Measurements from ENCODE around the gene PPP2R5E.
"Not testable (repeated sequence)": the region's sequence is repeated elsewhere in the genome, so short reads cannot be mapped to it uniquely, and the experiment has no call there.

PPP2R5E gene

DNA sequence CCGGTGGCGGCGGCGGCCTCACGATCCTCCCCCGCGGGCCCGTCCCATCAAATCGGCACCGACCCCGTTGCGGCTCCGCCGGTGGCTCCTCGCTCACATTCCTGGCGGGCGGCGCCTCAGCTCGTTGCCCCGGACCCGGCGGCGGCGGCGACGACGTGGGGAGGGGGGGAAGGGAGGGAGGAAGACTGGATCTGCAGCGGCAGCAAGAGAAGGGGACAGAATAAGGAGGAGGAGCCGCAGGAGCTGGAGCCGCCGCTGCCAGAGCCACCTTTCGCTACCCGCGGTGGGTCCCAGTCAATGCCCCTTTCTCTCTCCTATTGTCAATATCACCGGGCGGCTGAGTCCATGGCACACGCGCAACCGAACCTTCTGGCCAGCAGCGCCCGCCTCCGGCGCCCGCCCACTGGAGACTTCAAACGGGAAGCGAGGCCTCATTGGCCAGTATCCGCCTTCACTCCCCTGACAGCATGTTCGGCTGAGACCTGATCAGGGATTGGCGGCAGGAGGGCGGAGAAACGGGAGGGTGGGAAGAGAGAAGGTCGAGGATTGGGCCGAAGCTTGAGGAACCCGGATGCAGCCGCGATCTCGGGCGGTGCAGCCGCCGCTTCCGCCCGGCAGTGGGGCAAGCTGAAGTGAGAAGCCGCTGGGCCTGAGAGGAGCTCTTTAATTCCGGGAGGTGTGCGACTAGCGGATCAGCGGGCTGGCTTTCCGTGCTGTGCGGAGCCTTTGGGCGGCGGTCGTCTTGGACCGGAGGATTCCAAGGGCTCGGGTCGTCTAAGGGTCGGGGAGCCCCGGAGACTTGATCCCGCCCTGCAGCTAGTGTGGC is at the start of gene PPP2R5E:
Gene PPP2R5E, minus strand, starts transcription at position 378 of the 826 bp plus-strand sequence. CDS start 3,692 bp downstream, outside the sequence.
- DNase-seq (ENCODE audit: insufficient read length, low spot score) = peak; percentile 100
- FAIRE-seq = peak; percentile 100

DNA sequence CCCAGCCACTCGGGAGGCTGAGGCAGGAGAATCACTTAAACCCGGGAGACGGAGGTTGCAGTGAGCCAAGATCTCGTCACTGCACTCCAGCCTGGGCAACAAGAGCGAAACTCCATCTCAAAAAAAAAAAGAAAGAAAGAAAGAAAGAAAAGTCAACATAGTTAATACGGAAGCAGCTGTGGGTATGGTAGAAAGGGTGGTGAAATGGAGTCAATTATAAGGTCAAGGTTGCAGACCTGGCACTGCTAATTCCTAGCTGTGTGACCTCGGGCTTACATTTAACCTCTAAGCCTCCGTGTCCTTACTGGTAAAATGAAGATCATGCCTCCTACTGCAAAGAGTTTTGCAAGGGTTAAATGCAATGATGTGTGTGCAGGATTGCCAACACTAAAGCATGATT is 39.9 kb upstream of the PPP2R5E start:
- not testable (repeated sequence) for DNase-seq (ENCODE audit: insufficient read length, low spot score)
- peak; percentile 92 for FAIRE-seq

DNA sequence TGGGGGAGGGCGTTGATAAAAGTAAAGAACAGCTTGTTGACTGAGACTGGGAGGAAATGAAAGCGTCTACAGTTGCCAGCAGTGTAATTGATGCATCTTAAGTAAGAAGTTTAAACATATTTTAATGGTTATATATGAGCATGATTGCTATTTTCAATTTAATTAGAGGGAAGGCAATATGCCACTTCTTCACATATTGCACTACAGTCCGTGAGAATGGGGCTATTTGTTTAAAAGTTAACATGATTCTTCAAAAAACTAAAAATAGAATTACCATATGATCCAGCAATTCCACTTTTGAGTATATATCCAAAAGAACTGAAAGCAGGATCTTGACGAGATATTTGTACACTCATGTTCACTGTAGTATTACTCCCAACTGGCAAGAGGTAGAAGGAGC is 38.3 kb upstream of the PPP2R5E start:
- DNase-seq (ENCODE audit: insufficient read length, low spot score) (no peak), FAIRE-seq (no peak)

DNA sequence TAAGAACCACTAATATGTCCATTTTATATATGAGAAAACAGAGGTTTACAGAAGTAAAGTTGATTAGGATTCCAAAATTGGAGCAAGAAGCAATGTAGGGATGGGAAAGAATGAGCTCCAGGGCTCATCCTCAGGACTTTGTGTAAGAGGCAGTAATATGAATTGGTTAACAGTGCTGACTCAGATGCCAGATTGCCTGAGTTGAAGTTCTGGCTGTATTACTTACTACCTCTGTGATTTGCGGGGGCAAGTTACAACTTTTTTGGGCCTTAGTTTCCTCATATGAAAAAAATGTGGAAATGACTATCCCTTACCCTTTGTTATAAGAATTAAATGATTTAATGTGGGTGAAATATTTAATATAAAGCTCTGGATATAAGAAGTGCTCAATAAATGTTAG is 35.1 kb upstream of the PPP2R5E start:
- FAIRE-seq (peak; percentile 71), DNase-seq (ENCODE audit: insufficient read length, low spot score) (no peak)

DNA sequence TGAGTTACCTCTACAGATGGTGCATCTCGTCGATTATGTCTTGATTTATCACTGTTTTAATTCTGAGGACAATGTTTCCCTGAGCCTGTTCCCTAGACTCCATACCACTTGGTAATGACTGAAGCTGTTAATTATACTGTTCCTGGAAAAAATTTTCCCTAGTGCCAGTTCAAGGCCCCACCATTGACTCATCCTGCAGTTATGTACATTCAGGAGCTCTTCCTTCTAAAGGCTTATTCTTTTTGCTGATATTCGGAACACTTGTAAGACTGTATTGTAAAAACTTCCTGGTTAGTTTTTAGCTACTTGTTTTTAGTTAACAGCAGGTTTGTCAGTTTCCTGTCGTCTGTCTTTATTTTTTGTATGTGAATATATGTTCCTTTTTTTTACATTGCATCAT is 30.4 kb upstream of the PPP2R5E start:
- DNase-seq (ENCODE audit: insufficient read length, low spot score) (peak; percentile 71), FAIRE-seq (no peak)

DNA sequence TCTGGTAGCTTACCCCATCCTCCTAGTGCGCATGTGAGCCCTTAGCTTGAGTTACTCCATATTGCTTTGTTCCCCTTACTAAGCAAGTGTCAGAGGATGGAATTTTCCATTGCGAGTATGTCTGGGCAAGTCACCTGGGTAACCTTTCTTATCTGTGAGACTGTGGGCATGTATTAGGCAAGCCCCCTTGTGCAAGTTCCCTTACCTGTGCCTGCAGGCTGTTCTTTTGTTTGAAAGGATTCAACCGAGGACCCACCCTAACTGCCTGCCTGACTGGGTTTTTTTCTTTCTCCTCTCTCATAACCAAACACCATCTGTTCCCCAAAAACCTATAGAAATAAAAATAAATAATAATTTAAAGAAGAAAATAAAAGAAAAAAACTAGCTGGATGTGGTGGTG is 22.3 kb upstream of the PPP2R5E start:
- DNase-seq (ENCODE audit: insufficient read length, low spot score) (no peak), FAIRE-seq (peak; percentile 90)

GRCh38 chr14:63564318-63564717 is 21.1 kb upstream of the PPP2R5E start:
- peak; percentile 95 for FAIRE-seq
- peak; percentile 72 for DNase-seq (ENCODE audit: insufficient read length, low spot score)

GRCh38 chr14:63563370-63564026 is 20.3 kb upstream of the PPP2R5E start:
- FAIRE-seq = no peak
- peak; percentile 90 for DNase-seq (ENCODE audit: insufficient read length, low spot score)

- peak; percentile 96 for FAIRE-seq
- no peak for DNase-seq (ENCODE audit: insufficient read length, low spot score)
These were observed 19.2 kb upstream of the PPP2R5E start for GRCh38 chr14:63562405-63562804.

DNA sequence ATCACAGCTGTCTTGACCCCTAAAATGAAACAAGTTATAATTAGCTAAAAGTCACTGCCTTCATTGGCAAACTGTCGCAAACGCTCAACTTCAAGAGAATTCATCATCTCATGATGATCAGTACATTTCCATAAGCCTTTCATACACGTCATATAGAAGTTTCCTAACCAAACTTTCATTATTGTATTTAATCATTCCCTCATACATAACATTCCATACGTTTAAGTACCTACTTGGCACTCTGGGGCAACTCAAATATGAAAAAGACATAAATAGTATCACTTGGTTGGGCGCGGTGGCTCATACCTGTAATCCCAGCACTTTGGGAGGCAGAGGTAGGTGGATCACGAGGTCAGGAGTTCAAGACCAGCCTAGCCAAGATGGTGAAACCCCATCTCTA is 12.4 kb upstream of the PPP2R5E start:
- peak; percentile 87 for FAIRE-seq
- no peak for DNase-seq (ENCODE audit: insufficient read length, low spot score)

DNA sequence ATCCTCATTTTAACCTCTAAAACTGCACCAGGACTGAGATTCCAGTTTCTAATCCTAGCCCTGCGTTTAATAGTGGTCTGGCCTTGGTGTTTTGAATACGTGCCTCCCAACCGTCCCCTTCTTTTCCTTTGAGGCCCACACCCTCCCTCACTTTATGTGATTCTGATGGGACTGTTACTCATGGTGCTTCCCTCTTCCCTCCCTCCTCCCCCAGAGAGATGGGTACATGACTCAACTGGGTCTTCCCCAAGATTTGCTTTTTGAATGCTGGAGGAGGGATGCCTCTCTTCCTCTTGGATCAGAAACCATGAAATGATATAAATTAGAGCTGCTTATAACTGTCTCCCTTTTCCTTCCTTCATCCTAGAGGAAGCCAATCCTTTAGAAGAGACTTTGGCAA is 8.2 kb upstream of the PPP2R5E start:
- FAIRE-seq = peak; percentile 97
- DNase-seq (ENCODE audit: insufficient read length, low spot score) = peak; percentile 68

GRCh38 chr14:63547798-63548335 is 4.7 kb upstream of the PPP2R5E start:
- no peak for FAIRE-seq
- DNase-seq (ENCODE audit: insufficient read length, low spot score) = no peak

DNA sequence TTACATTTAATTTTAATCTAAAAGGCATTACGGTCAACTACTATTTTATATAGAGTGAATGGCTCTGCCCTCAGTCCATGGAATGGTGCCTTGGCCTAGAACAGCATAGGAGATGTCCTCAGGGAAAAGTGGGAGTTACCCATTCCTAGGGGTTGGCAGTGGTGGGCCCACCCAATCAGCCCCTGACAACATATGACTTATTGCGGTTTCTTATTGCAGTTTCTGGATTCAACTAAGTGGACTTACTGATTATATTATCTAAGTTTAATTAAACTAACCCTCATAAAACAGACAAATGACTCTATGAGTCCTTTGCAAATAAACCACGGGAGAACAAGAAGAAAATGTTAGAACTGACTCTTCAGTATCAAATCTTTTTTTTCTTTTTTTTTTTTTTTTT is 2.3 kb upstream of the PPP2R5E start:
- peak; percentile 55 for FAIRE-seq
- DNase-seq (ENCODE audit: insufficient read length, low spot score) = no peak

DNA sequence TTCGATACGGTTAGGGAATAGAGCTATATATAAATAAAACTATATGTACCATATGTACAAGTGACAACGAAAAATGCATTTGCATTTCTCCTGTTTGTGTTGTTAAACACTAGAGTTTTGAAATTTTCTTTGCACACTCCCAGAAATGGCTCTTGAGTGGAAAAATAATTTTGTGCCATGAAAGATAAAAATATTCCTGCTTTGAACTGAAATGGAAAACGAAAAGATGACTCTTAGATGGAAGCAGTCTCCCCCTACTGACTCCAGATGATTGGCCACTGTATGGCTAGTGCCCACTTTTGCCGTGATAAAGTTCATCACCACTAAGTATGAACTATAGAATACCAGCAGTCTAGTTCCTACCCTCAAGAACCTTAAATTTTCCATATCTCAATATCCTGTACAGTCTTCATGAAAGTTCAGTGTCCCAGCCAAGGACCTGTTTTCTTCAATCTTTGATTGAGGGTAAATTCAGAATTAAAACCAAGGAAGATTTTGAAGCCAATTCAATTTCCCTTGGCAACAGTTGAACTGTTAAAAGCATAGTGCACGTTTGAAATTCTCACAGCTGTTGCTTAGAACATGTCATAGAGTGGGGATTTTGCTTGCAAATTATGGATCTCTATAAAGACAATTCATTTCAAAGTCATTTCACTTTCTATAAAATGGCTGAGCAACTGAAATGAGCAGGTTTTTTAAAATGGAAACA is 1.6 kb upstream of the PPP2R5E start:
- DNase-seq (ENCODE audit: insufficient read length, low spot score) (peak; percentile 87), FAIRE-seq (peak; percentile 99)

GRCh38 chr14:63543826-63544406 is 739 bp upstream of the PPP2R5E start:
- FAIRE-seq = no peak
- no peak for DNase-seq (ENCODE audit: insufficient read length, low spot score)

DNA sequence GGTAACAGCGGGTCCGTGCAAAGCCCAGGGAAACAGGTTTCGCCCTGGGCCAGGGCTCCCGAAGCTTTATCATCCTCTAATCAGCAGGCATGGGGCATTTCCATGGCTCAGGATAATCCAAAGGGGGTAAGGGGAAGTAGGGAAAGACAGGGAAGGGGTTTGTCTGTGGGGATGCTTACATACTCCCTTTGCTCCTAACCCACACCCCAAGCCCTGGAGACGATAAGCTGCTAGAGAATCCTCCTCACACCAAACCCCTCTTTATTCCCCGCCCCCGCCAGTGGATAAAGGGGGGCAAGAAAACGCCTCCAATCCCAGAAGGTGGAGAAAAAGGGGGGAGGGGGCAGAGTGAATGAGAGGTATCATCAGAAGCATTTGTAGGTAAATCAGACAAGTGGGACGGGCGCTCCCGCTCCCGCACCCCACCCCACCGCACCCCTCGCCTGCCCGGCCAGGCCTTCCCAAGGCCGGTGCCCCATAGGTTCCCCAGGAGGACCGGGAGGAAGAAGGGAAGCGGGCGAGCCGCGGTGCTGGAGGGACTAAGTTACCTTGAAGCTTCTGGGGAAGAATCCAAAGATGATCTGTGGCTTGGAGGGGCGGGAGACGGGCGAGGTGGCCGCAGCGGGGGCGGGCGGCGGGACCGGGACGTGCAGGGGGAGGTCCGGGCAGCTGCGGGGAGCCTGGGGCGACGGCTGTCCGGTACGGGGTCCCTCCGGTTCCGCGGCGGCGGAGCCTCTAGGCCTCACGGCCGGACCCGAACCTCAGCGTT is 762 bp downstream of the PPP2R5E start:
- FAIRE-seq = no peak
- peak; percentile 81 for DNase-seq (ENCODE audit: insufficient read length, low spot score)

DNA sequence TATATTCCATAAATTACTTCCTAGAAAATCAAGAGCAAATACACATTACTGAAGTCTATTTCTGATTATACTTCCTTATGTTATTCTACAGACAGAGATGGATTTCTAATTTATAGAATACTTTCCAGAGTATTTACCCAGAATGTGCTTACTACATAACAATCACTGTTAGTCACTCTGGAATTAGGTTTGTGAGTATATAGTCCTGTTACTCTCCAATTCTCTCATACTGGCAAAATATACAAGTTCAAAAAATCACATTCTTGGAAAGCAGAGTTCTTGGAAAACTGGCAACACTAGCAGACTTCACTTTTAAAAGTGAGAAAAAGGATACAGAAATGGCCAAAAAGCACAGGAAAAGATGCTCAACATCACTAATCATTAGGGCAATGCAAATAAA is 7.3 kb downstream of the PPP2R5E start:
- peak; percentile 33 for FAIRE-seq

GRCh38 chr14:63533474-63533873 is 9.7 kb downstream of the PPP2R5E start:
- no peak for DNase-seq (ENCODE audit: insufficient read length, low spot score)
- no peak for FAIRE-seq

More for the DNA sequence above, 7.3 kb downstream of the PPP2R5E start:
- DNase-seq (ENCODE audit: insufficient read length, low spot score) = no peak

DNA sequence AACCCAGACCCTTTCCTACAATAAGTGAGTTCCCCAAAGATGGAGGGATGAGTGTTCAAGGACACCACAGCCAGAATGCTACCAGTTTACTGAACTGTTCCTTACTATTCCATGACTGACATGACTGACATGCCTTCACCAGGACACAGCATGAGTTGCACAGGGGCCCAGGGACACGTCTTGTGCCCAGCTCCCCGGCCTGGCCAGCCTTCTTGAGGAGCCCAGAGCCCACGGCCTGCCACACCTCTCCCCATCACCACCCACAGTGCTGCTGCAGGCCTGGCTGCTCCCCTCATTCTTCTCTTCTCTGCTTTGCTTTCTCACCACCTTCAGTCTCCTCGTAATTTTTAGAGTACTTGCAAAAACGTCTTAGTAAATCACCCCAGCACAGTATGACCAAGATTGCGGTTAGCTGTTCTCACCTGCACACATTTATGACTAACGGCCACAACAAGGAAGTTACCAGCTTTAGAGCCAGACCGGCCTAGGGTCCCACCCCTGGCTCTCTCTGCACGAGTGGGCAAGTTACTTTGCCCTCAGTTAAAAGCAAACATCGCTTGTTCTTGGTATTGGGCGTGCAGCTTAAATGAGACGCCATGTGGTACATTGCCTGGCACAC is 18.5 kb downstream of the PPP2R5E start:
- no peak for DNase-seq (ENCODE audit: insufficient read length, low spot score)
- FAIRE-seq = peak; percentile 97
